WTC11 (cell line): ENCODE measurements around the gene MYLK2.

Experiments used
- FOXJ3 ChIP-seq: sonication (generic); formaldehyde crosslinking; IDR thresholded peaks from 2 replicates; pipeline ENCODE4 v1.9.0; 2021; ENCODE audit warnings: missing genetic modification reagents, mild to moderate bottlenecking, borderline replicate concordance
- FOXK1 ChIP-seq: sonication (generic); formaldehyde crosslinking; IDR thresholded peaks from 2 replicates; pipeline ENCODE4 v1.8.0; 2022; ENCODE audit warnings: mild to moderate bottlenecking, moderate library complexity, missing genetic modification reagents
- GABPB1 ChIP-seq: sonication (generic); formaldehyde crosslinking; IDR thresholded peaks from 2 replicates; pipeline ENCODE4 v1.8.1; 2023; ENCODE audit warnings: mild to moderate bottlenecking, missing genetic modification reagents
- IRF2 ChIP-seq: sonication (generic); formaldehyde crosslinking; IDR thresholded peaks from 2 replicates; pipeline ENCODE4 v1.8.0; 2022; ENCODE audit warnings: low read depth, missing genetic modification reagents, borderline replicate concordance
- NFATC4 ChIP-seq: fragments of 250-450 bp; sonication (Bioruptor Pico); IDR thresholded peaks from 2 replicates; pipeline ENCODE4 v1.9.0; 2021; ENCODE audit warnings: mild to moderate bottlenecking
- SP1 ChIP-seq: sonication (generic); formaldehyde crosslinking; conservative IDR thresholded peaks from 2 replicates; pipeline ENCODE4 v1.8.1; 2022; ENCODE audit warnings: missing genetic modification reagents
- ZNF232 ChIP-seq: sonication (generic); formaldehyde crosslinking; IDR thresholded peaks from 2 replicates; pipeline ENCODE4 v1.8.0; 2022; ENCODE audit warnings: mild to moderate bottlenecking, missing genetic modification reagents
- ZNF423 ChIP-seq: fragments of 250-450 bp; sonication (Bioruptor Pico); IDR thresholded peaks from 2 replicates; pipeline ENCODE4 v2.1.2; 2022; ENCODE audit warnings: mild to moderate bottlenecking, moderate library complexity
- TF ChIP-seq, protein P1 (sequence below): fragments of 200-600 bp; IDR thresholded peaks from 2 replicates; pipeline ENCODE4 v1.8.0; 2022; ENCODE audit warnings: antibody characterized with exemption
- TF ChIP-seq, protein P2 (sequence below): sonication (generic); formaldehyde crosslinking; IDR thresholded peaks from 2 replicates; pipeline ENCODE4 v1.8.1; 2023; ENCODE audit warnings: mild to moderate bottlenecking, missing genetic modification reagents
- TF ChIP-seq, protein P3 (sequence below): sonication (generic); formaldehyde crosslinking; IDR thresholded peaks from 2 replicates; pipeline ENCODE4 v1.8.1; 2022; ENCODE audit warnings: mild to moderate bottlenecking, missing genetic modification reagents, moderate library complexity, borderline replicate concordance
- TF ChIP-seq, protein P4 (sequence below): sonication (generic); formaldehyde crosslinking; IDR thresholded peaks from 2 replicates; pipeline ENCODE4 v1.8.0; 2022; ENCODE audit warnings: mild to moderate bottlenecking, missing genetic modification reagents
- TF ChIP-seq, protein P5 (sequence below): fragments of 250-450 bp; sonication (Bioruptor Pico); IDR thresholded peaks from 2 replicates; pipeline ENCODE4 v1.9.0; 2021; ENCODE audit warnings: moderate library complexity, mild to moderate bottlenecking, inconsistent platforms, borderline replicate concordance

DNA sequence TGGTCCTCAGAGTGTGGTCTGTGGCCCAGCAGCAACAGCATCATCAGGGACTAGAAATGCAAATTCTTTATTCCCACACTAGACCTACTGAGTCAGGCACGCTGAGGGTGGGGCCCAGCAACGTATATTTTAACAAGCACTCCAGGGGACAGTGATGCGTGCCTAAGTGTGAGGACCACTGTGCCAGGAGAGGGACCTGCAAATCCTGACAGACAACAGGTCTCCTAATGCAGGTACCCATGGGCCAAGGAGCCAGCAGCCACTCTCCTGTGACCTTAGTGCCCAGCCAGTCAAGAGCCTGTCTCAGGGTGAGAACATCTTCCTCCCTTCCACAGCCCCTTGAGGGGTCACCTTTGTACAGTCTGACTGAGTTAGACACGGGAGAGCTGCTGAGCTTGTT, 8.0 kb upstream of the MYLK2 start:
- TF ChIP-seq, protein P1, sequence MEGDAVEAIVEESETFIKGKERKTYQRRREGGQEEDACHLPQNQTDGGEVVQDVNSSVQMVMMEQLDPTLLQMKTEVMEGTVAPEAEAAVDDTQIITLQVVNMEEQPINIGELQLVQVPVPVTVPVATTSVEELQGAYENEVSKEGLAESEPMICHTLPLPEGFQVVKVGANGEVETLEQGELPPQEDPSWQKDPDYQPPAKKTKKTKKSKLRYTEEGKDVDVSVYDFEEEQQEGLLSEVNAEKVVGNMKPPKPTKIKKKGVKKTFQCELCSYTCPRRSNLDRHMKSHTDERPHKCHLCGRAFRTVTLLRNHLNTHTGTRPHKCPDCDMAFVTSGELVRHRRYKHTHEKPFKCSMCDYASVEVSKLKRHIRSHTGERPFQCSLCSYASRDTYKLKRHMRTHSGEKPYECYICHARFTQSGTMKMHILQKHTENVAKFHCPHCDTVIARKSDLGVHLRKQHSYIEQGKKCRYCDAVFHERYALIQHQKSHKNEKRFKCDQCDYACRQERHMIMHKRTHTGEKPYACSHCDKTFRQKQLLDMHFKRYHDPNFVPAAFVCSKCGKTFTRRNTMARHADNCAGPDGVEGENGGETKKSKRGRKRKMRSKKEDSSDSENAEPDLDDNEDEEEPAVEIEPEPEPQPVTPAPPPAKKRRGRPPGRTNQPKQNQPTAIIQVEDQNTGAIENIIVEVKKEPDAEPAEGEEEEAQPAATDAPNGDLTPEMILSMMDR = no peak
- TF ChIP-seq FOXK1 (CRISPR knock-in tag) (no peak), ZNF232 (CRISPR knock-in tag) (no peak), FOXJ3 (CRISPR knock-in tag) (no peak), SP1 (CRISPR knock-in tag) (no peak), NFATC4 (CRISPR knock-in tag) (no peak), ZNF423 (CRISPR knock-in tag) (no peak), GABPB1 (CRISPR knock-in tag) (no peak), IRF2 (CRISPR knock-in tag) (no peak)
- TF ChIP-seq, protein P2, sequence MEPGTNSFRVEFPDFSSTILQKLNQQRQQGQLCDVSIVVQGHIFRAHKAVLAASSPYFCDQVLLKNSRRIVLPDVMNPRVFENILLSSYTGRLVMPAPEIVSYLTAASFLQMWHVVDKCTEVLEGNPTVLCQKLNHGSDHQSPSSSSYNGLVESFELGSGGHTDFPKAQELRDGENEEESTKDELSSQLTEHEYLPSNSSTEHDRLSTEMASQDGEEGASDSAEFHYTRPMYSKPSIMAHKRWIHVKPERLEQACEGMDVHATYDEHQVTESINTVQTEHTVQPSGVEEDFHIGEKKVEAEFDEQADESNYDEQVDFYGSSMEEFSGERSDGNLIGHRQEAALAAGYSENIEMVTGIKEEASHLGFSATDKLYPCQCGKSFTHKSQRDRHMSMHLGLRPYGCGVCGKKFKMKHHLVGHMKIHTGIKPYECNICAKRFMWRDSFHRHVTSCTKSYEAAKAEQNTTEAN (CRISPR knock-in tag) = no peak
- TF ChIP-seq, protein P3, sequence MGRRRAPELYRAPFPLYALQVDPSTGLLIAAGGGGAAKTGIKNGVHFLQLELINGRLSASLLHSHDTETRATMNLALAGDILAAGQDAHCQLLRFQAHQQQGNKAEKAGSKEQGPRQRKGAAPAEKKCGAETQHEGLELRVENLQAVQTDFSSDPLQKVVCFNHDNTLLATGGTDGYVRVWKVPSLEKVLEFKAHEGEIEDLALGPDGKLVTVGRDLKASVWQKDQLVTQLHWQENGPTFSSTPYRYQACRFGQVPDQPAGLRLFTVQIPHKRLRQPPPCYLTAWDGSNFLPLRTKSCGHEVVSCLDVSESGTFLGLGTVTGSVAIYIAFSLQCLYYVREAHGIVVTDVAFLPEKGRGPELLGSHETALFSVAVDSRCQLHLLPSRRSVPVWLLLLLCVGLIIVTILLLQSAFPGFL (CRISPR knock-in tag) = no peak
- TF ChIP-seq, protein P4, sequence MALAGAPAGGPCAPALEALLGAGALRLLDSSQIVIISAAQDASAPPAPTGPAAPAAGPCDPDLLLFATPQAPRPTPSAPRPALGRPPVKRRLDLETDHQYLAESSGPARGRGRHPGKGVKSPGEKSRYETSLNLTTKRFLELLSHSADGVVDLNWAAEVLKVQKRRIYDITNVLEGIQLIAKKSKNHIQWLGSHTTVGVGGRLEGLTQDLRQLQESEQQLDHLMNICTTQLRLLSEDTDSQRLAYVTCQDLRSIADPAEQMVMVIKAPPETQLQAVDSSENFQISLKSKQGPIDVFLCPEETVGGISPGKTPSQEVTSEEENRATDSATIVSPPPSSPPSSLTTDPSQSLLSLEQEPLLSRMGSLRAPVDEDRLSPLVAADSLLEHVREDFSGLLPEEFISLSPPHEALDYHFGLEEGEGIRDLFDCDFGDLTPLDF (CRISPR knock-in tag) = no peak
- TF ChIP-seq, protein P5, sequence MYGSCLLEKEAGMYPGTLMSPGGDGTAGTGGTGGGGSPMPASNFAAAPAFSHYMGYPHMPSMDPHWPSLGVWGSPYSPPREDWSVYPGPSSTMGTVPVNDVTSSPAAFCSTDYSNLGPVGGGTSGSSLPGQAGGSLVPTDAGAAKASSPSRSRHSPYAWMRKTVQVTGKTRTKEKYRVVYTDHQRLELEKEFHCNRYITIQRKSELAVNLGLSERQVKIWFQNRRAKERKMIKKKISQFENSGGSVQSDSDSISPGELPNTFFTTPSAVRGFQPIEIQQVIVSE (CRISPR knock-in tag) = no peak
